DND-41 (cell line): ENCODE results near the gene SMIM36.

Source experiments
- ATAC-seq: fragments of 200-7000 bp; cut with Tn5 transposase; 3 replicates; pipeline ENCODE4 v1.9.1; 2021; ENCODE audit warnings: low read depth; ENCODE audit not compliant: insufficient read depth
- DNase-seq: peaks from one replicate; pipeline ENCODE4 v3.0.0-alpha.2; 2020
- H2AFZ ChIP-seq: 2 replicates; pipeline ENCODE4 v1.6.0; 2012; ENCODE audit warnings: low read depth, low read length
- H3K27ac ChIP-seq: 2 replicates; pipeline ENCODE4 v1.5.1; 2012; ENCODE audit warnings: low read length, inconsistent platforms
- H3K27me3 ChIP-seq: fragments of 200-600 bp; sonication (generic); 2 replicates; pipeline ENCODE4 v1.6.0; 2012; ENCODE audit warnings: low read length, mild to moderate bottlenecking, inconsistent platforms; ENCODE audit not compliant: insufficient read depth, poor library complexity
- H3K36me3 ChIP-seq: 2 replicates; pipeline ENCODE4 v1.5.1; 2012; ENCODE audit warnings: low read length, inconsistent platforms; ENCODE audit not compliant: insufficient read depth
- H3K4me1 ChIP-seq: 2 replicates; pipeline ENCODE4 v1.5.1; 2012; ENCODE audit warnings: mild to moderate bottlenecking, low read length; ENCODE audit not compliant: insufficient read depth
- H3K4me2 ChIP-seq: 2 replicates; pipeline ENCODE4 v1.6.0; 2012; ENCODE audit warnings: mild to moderate bottlenecking, moderate library complexity, low read length, inconsistent platforms; ENCODE audit not compliant: insufficient read depth
- H3K4me3 ChIP-seq, 2 experiments: fragments of 200-600 bp in 1 of 2; shearing (Covaris generic) in 1 of 2; 2 replicates each; pipeline ENCODE4 v1.5.1; 2012 to 2016; ENCODE audit warnings: inconsistent platforms in 2 of 2, low read length in 2 of 2, mild to moderate bottlenecking in 2 of 2, low read depth in 1 of 2, moderate library complexity in 1 of 2
- H3K79me2 ChIP-seq: 2 replicates; pipeline ENCODE4 v1.6.0; 2012; ENCODE audit warnings: low read length, inconsistent platforms; ENCODE audit not compliant: insufficient read depth
- H3K9ac ChIP-seq: 2 replicates; pipeline ENCODE4 v1.6.0; 2012; ENCODE audit warnings: low read depth, mild to moderate bottlenecking, inconsistent platforms, low read length, moderate library complexity
- H3K9me3 ChIP-seq: 2 replicates; pipeline ENCODE4 v1.5.1; 2012; ENCODE audit warnings: low read length, moderate library complexity, mild to moderate bottlenecking, inconsistent platforms; ENCODE audit not compliant: insufficient read depth, severe bottlenecking
- H4K20me1 ChIP-seq: 2 replicates; pipeline ENCODE4 v1.6.0; 2012; ENCODE audit warnings: low read length; ENCODE audit not compliant: insufficient read depth
- EZH2 ChIP-seq: IDR thresholded peaks from 3 replicates; pipeline ENCODE4 v1.6.1; 2012; ENCODE audit warnings: borderline replicate concordance, low read depth, mild to moderate bottlenecking, moderate library complexity, low read length, inconsistent platforms; ENCODE audit not compliant: severe bottlenecking
- TF ChIP-seq, protein P1 (sequence below): IDR thresholded peaks from 2 replicates; pipeline ENCODE4 v1.5.1; 2012; ENCODE audit warnings: borderline replicate concordance, low read length, moderate library complexity, mild to moderate bottlenecking; ENCODE audit not compliant: poor library complexity, severe bottlenecking; ENCODE audit errors: extremely low read depth

SMIM36 gene

DNA sequence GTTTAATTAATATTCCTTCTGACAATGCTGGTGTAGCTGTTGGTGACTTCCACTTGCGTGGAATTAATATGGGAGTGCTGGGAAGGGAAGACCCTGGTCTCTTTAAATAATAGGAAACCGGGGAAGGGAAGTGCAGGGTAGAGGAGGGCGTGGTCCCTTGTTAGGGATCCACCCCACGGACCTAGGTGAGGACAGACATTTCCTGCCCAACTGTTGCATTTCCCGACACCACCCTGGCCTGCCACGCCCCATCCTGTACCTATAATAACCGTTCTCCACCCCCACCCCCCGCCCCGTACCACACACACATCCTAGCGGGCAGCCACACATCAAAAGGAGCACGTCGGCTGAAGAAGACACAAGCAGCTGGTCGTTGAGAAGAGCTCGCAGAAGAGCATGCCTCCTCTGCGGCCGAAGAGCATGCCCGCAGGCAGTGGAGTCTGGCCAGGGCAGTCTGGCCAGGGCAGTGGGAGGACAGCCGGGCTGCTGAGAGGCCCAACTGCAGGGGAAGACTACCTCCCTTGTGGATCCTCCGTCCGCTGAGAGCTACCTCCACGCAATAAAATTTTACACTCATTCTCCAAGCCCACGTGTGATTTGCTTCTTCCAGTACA, 52.9 kb downstream of the SMIM36 start:
- ATAC-seq: no peak
- no peak overlapping the region for H3K9ac ChIP-seq

DNA sequence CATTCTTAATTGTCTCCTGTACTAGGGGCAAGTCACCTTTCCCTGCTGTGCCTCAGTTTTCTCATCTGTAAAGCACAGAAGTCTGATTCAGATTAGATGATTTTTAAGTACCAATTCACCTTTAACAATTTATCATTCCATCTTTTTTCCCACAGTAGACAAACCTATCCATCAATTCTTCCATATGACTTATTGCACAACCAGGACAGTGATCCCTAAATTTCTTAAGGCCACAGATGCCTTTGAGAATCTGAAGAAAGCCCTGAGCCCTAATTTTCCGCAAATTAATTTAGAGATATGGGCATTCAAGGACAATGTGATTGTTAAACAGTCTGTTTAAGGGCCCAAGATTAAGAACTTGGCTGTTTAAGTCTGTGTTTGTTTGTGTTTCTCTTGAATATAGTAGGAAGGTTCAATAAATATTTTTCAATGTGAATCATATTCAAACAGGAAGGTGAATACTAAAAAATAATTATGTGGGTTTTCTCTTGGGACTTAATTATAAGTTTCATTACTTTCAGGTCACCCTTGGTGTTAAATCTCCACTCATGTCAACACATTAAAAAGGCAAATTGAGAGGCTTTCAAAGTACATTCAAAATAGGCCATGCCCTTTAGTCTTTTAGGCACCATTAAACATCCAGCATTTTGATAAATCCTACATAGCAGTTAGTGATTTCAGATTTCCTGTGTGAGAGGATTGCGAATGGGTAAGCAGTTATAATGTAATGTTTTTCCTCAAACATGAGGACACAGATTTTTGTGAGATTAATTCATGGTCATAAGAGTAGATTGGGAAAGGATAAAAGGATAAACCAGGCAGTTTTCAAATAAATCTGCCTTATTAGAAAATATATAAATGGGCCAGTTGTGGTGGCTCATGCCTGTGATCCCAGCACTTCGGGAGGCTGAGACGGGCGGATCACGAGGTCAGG, 54.7 kb downstream of the SMIM36 start:
- no peak overlapping the region for H3K9ac ChIP-seq
- no peak overlapping the region for H3K4me2 ChIP-seq
- DNase-seq (no peak), ATAC-seq (no peak)
- H3K9me3 ChIP-seq: no peaks in the 10 kb centered on the region
- H2AFZ ChIP-seq: no peak overlapping the region
- H4K20me1 ChIP-seq: no peaks in the 10 kb centered on the region
- no peak overlapping the region for H3K27ac ChIP-seq
- peaks cover under 1% of the 10 kb centered on the region; the same call in 1 of the 2 replicates for H3K4me1 ChIP-seq
- no peak for TF ChIP-seq EZH2
- TF ChIP-seq, protein P1, sequence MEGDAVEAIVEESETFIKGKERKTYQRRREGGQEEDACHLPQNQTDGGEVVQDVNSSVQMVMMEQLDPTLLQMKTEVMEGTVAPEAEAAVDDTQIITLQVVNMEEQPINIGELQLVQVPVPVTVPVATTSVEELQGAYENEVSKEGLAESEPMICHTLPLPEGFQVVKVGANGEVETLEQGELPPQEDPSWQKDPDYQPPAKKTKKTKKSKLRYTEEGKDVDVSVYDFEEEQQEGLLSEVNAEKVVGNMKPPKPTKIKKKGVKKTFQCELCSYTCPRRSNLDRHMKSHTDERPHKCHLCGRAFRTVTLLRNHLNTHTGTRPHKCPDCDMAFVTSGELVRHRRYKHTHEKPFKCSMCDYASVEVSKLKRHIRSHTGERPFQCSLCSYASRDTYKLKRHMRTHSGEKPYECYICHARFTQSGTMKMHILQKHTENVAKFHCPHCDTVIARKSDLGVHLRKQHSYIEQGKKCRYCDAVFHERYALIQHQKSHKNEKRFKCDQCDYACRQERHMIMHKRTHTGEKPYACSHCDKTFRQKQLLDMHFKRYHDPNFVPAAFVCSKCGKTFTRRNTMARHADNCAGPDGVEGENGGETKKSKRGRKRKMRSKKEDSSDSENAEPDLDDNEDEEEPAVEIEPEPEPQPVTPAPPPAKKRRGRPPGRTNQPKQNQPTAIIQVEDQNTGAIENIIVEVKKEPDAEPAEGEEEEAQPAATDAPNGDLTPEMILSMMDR: no peak
- no peaks in the 10 kb centered on the region for H3K27me3 ChIP-seq
- no peaks in the 10 kb centered on the region for H3K79me2 ChIP-seq
- no peak overlapping the region for H3K4me3 ChIP-seq
- H3K36me3 ChIP-seq: no peaks in the 10 kb centered on the region

More for the DNA sequence above, 52.9 kb downstream of the SMIM36 start:
- no peak for DNase-seq
- Histone ChIP-seq H2AFZ (no peak overlapping the region), H3K27me3 (no peaks in the 10 kb centered on the region), H3K4me1 (no peaks in the 10 kb centered on the region), H3K79me2 (no peaks in the 10 kb centered on the region), H3K4me3 (no peak overlapping the region), H4K20me1 (no peaks in the 10 kb centered on the region), H3K36me3 (no peaks in the 10 kb centered on the region), H3K4me2 (no peak overlapping the region), H3K9me3 (no peaks in the 10 kb centered on the region), H3K27ac (no peak overlapping the region)
- TF ChIP-seq, protein P1: no peak

DNA sequence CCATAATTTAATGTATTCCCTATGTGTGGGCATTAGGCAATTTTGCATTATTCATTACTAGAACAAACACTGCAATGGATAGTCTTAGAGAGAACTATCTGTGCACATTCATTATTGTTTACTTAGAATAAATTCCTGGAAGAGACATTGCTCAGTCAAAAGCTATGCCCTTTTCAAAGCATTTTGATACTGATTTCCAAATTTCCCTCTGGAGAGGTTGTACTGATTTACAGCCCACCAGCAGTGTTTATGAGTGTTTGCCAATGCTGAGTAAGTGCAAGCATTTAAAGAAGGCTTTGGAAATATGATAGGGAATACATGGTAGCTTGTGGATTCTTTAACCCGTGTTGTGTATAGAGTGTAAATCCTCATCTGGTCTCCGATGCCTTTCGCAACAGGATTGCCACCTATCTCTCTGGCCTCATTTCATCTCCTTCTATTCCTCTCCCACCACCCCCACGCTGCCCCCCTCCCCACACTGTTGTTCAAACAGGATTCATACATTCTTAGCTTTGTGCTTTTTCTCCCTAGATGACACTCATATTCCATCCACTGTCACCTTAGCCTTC, 56.3 kb downstream of the SMIM36 start:
- Histone ChIP-seq H3K9me3 (no peaks in the 10 kb centered on the region), H3K9ac (no peak overlapping the region), H3K36me3 (no peaks in the 10 kb centered on the region), H3K79me2 (no peaks in the 10 kb centered on the region), H3K4me1 (peaks cover 5% of the 10 kb centered on the region; the same call in 1 of the 2 replicates), H3K27ac (no peak overlapping the region), H3K4me3 (no peak overlapping the region), H2AFZ (no peak overlapping the region), H3K4me2 (no peak overlapping the region), H4K20me1 (no peaks in the 10 kb centered on the region), H3K27me3 (no peaks in the 10 kb centered on the region)
- ATAC-seq: no peak
- no peak for DNase-seq
- TF ChIP-seq EZH2: no peak
- TF ChIP-seq, protein P1: no peak
